Vagina (tissue), 2 donors: ENCODE measurements around the gene DAGLB.

Experiments
- POLR2A ChIP-seq, 2 donors: fragments of 450-650 bp; IDR thresholded peaks; one replicate each; pipeline ENCODE4 v1.6.1; 2017; ENCODE audit warnings: antibody characterized with exemption in 2 of 2, mild to moderate bottlenecking in 2 of 2, moderate library complexity in 2 of 2
- POLR2AphosphoS5 ChIP-seq, 2 donors: sonication (generic); formaldehyde crosslinking; IDR thresholded peaks; one replicate each; pipeline ENCODE4 v1.9.0; 2017; ENCODE audit warnings: antibody characterized with exemption in 2 of 2, mild to moderate bottlenecking in 2 of 2, low read depth in 1 of 2; ENCODE audit not compliant: insufficient read depth in 1 of 2
- TF ChIP-seq, protein P1 (sequence below), 3 experiments: fragments of 450-650 bp in 2 of 3; fragments of 200-600 bp in 1 of 3; sonication (generic) in 1 of 3; IDR thresholded peaks; one replicate each; pipeline ENCODE4 v1.5.1; 2017 to 2019; ENCODE audit warnings: antibody characterized with exemption in 3 of 3, mild to moderate bottlenecking in 2 of 3, moderate library complexity in 2 of 3

DNA sequence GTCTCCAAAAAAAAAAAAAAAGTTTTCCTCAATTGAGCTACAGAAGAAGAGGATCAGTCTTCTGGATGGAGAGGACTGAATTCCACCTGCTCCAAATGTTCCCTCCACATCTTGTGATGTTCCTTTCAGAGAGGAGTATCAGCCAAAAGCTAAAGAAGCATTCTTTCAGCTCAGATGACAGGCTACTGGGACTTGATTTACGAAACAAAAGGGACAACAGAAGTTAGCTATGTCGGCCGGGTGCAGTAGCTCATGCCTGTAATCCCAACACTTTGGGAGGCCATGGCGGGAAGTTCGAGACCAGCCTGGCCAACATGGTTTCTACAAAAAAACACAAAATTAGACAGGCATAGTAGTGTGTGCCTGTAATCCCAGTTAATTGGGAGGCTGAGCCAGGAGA, 7.4 kb downstream of the DAGLB start:
- TF ChIP-seq, protein P1, sequence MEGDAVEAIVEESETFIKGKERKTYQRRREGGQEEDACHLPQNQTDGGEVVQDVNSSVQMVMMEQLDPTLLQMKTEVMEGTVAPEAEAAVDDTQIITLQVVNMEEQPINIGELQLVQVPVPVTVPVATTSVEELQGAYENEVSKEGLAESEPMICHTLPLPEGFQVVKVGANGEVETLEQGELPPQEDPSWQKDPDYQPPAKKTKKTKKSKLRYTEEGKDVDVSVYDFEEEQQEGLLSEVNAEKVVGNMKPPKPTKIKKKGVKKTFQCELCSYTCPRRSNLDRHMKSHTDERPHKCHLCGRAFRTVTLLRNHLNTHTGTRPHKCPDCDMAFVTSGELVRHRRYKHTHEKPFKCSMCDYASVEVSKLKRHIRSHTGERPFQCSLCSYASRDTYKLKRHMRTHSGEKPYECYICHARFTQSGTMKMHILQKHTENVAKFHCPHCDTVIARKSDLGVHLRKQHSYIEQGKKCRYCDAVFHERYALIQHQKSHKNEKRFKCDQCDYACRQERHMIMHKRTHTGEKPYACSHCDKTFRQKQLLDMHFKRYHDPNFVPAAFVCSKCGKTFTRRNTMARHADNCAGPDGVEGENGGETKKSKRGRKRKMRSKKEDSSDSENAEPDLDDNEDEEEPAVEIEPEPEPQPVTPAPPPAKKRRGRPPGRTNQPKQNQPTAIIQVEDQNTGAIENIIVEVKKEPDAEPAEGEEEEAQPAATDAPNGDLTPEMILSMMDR (IDR thresholded peaks at IDR 0.05): no peak
- TF ChIP-seq POLR2A (IDR thresholded peaks at IDR 0.05) (no peak), POLR2AphosphoS5 (IDR thresholded peaks at IDR 0.05; ENCODE audit: insufficient read depth in 1 of 2, low read depth in 1 of 2) (no peak)
